Measurements from ENCODE around the gene IGSF23.

DNA sequence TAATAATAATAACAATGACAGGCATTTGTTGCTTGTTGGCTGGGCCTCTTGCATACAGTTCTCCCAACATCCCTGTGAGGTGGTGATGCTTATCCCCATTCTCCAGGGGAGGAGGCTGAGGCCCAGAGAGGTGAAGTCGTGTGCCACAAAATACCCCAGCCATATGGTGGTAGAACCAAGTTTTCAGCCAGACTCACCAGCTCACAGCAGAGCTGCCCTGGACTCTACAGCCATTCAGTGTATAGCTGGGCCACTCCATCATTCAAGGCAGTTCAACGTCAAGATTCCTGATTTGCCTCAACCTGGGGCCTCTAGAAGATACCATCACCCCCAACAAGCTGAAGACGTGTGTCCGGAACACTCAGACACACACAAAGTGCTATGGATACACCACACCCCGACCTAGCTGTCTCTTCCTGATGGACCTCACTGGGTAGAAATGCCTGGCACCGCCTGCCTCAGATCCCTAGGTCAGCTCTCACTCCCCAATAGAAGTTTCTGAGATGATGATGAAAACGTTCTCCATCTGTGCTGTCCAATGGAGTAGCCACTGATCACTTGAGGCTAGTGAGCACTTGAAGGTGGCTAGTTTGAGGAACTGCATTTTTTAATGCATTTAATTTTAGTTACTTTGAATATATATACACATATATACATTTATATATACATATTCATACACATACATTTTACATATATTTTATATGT lies 53.6 kb downstream of the IGSF23 start:
- TF ChIP-seq, protein P1, sequence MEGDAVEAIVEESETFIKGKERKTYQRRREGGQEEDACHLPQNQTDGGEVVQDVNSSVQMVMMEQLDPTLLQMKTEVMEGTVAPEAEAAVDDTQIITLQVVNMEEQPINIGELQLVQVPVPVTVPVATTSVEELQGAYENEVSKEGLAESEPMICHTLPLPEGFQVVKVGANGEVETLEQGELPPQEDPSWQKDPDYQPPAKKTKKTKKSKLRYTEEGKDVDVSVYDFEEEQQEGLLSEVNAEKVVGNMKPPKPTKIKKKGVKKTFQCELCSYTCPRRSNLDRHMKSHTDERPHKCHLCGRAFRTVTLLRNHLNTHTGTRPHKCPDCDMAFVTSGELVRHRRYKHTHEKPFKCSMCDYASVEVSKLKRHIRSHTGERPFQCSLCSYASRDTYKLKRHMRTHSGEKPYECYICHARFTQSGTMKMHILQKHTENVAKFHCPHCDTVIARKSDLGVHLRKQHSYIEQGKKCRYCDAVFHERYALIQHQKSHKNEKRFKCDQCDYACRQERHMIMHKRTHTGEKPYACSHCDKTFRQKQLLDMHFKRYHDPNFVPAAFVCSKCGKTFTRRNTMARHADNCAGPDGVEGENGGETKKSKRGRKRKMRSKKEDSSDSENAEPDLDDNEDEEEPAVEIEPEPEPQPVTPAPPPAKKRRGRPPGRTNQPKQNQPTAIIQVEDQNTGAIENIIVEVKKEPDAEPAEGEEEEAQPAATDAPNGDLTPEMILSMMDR (IDR thresholded peaks at IDR 0.05; ENCODE audit: low read length), result no peak
- TF ChIP-seq EZH2phosphoT487 (IDR thresholded peaks at IDR 0.05; ENCODE audit: low read length) (no peak), EZH2 (optimal IDR thresholded peaks at IDR 0.05; ENCODE audit: low read depth, low read length) (no peak)
